LNCaP clone FGC (cell line): Measurements from ENCODE around the gene FOXP1.
A peak's percentile ranks its signal among the peaks of the same experiment; 100 is the strongest.

Source experiments
- DNase-seq: peaks from one replicate; pipeline ENCODE4 v3.0.0-alpha.2; 2011; ENCODE audit warnings: low read depth
- H3K4me3 ChIP-seq: 2 replicates; pipeline ENCODE4 v1.5.1; 2011; ENCODE audit warnings: mild to moderate bottlenecking, low read depth, low read length, control low read depth
- TF ChIP-seq, protein P1 (sequence below): IDR thresholded peaks from 2 replicates; pipeline ENCODE4 v1.5.1; 2012; ENCODE audit warnings: mild to moderate bottlenecking; ENCODE audit not compliant: control insufficient read depth, insufficient read depth; ENCODE audit errors: extremely low read depth

Gene FOXP1

GRCh38 chr3:71618538-71618937 lies 35.0 kb upstream of the FOXP1 start:
- DNase-seq = no peak
- TF ChIP-seq, protein P1, sequence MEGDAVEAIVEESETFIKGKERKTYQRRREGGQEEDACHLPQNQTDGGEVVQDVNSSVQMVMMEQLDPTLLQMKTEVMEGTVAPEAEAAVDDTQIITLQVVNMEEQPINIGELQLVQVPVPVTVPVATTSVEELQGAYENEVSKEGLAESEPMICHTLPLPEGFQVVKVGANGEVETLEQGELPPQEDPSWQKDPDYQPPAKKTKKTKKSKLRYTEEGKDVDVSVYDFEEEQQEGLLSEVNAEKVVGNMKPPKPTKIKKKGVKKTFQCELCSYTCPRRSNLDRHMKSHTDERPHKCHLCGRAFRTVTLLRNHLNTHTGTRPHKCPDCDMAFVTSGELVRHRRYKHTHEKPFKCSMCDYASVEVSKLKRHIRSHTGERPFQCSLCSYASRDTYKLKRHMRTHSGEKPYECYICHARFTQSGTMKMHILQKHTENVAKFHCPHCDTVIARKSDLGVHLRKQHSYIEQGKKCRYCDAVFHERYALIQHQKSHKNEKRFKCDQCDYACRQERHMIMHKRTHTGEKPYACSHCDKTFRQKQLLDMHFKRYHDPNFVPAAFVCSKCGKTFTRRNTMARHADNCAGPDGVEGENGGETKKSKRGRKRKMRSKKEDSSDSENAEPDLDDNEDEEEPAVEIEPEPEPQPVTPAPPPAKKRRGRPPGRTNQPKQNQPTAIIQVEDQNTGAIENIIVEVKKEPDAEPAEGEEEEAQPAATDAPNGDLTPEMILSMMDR = no peak

DNA sequence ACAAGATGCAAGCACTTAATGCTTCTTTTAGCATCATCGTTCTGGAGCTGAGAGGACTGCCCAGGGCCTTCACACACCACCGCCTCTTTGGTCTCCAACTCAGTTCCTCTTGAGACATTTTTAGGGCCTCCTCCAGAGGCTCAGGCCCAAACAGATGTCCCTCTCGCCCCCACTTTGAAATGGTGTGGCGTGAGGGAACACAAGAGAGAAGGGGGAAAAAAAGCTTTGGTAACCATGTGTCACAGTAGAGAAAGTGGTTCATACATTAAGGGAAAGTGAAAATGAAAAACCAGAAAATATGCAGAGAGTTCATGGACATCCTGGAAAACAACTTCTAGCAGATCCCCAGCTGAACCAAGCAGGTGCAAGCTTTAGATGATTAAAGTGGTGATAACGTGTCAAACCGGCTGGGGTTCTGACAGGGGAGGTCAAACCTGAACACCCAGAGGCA lies 33.1 kb upstream of the FOXP1 start:
- H3K4me3 ChIP-seq = no peak overlapping the region
- DNase-seq = no peak
- TF ChIP-seq, protein P1 = no peak

More at GRCh38 chr3:71618538-71618937, 35.0 kb upstream of the FOXP1 start:
- H3K4me3 ChIP-seq = no peak overlapping the region

GRCh38 chr3:71614869-71615268 lies 31.3 kb upstream of the FOXP1 start:
- TF ChIP-seq, protein P1 = no peak
- no peak overlapping the region for H3K4me3 ChIP-seq
- DNase-seq = peak; percentile 89

- H3K4me3 ChIP-seq = no peak overlapping the region
- no peak for DNase-seq
- TF ChIP-seq, protein P1 = no peak
Observed at GRCh38 chr3:71614426-71614825, 30.9 kb upstream of the FOXP1 start.

DNA sequence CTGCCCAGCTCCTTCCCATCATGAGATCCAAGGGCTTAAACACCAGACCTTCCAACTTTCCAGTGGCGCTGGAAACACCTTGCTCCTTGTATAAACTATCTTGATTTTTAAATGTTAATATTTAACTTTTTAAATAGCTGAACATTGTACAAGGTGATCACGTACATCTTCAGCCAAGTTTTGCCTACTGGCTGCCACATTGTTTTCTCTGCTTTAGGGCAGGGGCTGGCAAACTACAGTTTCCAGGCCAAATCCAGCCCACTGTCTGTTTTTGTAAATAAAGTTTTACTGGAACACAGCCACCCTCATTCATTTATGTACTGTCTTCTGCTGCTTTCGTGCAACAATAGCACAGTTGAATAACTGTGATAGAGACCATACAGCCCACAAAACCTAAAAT lies 27.6 kb upstream of the FOXP1 start:
- TF ChIP-seq, protein P1 = no peak
- H3K4me3 ChIP-seq = no peak overlapping the region
- peak; percentile 52 for DNase-seq

GRCh38 chr3:71607364-71607763 lies 23.8 kb upstream of the FOXP1 start:
- DNase-seq = no peak
- H3K4me3 ChIP-seq = no peak overlapping the region
- TF ChIP-seq, protein P1 = no peak

DNA sequence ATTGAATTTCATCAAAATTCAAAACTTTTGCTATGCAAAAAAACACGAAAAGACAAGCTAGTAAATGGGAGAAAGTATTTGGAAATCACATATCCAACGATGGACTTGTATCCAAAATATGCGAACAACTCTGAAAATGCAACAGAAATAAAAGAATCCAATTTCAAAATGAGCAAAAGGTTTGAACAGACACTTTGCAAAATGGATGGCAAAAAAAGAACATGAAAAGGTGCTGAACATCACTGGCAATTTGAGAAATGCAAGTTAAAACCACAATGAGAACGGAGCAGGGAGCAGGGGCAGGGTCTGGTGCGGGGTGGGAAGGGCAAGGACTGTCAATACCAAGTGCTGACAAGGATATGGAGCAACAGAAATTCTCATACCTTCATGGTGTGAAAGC lies 23.1 kb upstream of the FOXP1 start:
- no peak overlapping the region for H3K4me3 ChIP-seq
- no peak for DNase-seq
- TF ChIP-seq, protein P1 = no peak
